Memory B cell (primary cell): ENCODE data around the gene NAAA.
A peak's percentile ranks its signal among the peaks of the same experiment; 100 is the strongest.

Experiments used
- ATAC-seq: fragments of 150-1000 bp; cut with Tn5 transposase; 2 replicates; pipeline ENCODE4 v1.10.0; 2021; ENCODE audit warnings: low read depth, mild to moderate bottlenecking, moderate library complexity
- DNase-seq, 2 donors: peaks; one replicate each; pipeline ENCODE4 v3.0.0; 2022; ENCODE audit warnings: low spot score in 2 of 2
- H3K27ac Mint-ChIP-seq: one replicate; pipeline ENCODE4 v1.8.0; 2022; ENCODE audit warnings: mild to moderate bottlenecking, moderate library complexity, mixed read lengths
- H3K27me3 Mint-ChIP-seq: one replicate; pipeline ENCODE4 v1.8.0; 2022; ENCODE audit warnings: mixed read lengths
- H3K36me3 Mint-ChIP-seq: one replicate; pipeline ENCODE4 v1.8.0; 2022; ENCODE audit warnings: mild to moderate bottlenecking, mixed read lengths
- H3K4me1 Mint-ChIP-seq: one replicate; pipeline ENCODE4 v1.8.0; 2022; ENCODE audit warnings: mixed read lengths
- H3K4me3 Mint-ChIP-seq: one replicate; pipeline ENCODE4 v1.8.0; 2022; ENCODE audit warnings: mild to moderate bottlenecking, moderate library complexity, mixed read lengths
- H3K9me3 Mint-ChIP-seq: one replicate; pipeline ENCODE4 v1.8.0; 2022; ENCODE audit warnings: mixed read lengths

The NAAA gene

GRCh38 chr4:75907966-75908365 is 32.8 kb downstream of the NAAA start:
- peaks cover 3% of the 10 kb centered on the region for H3K9me3 Mint-ChIP-seq
- H3K4me3 Mint-ChIP-seq, result no peak overlapping the region
- peaks cover 3% of the 10 kb centered on the region for H3K4me1 Mint-ChIP-seq
- no peak overlapping the region for H3K27ac Mint-ChIP-seq
- ATAC-seq (no peak), DNase-seq (no peak)
- no peaks in the 10 kb centered on the region for H3K27me3 Mint-ChIP-seq
- H3K36me3 Mint-ChIP-seq, result peaks cover 14% of the 10 kb centered on the region

GRCh38 chr4:75904076-75904475 is 36.7 kb downstream of the NAAA start:
- H3K4me3 Mint-ChIP-seq, result no peak overlapping the region
- H3K27me3 Mint-ChIP-seq, result no peaks in the 10 kb centered on the region
- ATAC-seq (no peak), DNase-seq (no peak)
- H3K27ac Mint-ChIP-seq, result no peak overlapping the region
- no peaks in the 10 kb centered on the region for H3K9me3 Mint-ChIP-seq
- peaks cover 13% of the 10 kb centered on the region for H3K4me1 Mint-ChIP-seq
- H3K36me3 Mint-ChIP-seq, result no peaks in the 10 kb centered on the region

GRCh38 chr4:75902352-75902751 is 38.5 kb downstream of the NAAA start, which contains the start of gene PPEF2:
Gene PPEF2, minus strand, starts transcription at chr4:75902452. Its CDS starts 6,127 bp downstream, at chr4:75896325.
- Mint-ChIP-seq H3K27me3 (no peaks in the 10 kb centered on the region), H3K36me3 (no peaks in the 10 kb centered on the region), H3K4me1 (peaks cover 10% of the 10 kb centered on the region), H3K9me3 (peaks cover 5% of the 10 kb centered on the region), H3K4me3 (peak within 1 kb of the TSS; percentile 15), H3K27ac (no peak within 1 kb of the TSS)
- no peak for DNase-seq
- ATAC-seq, result no peak

GRCh38 chr4:75898536-75898935 is 42.3 kb downstream of the NAAA start:
- no peaks in the 10 kb centered on the region for H3K27me3 Mint-ChIP-seq
- DNase-seq (no peak), ATAC-seq (no peak)
- H3K27ac Mint-ChIP-seq, result no peak overlapping the region
- H3K4me1 Mint-ChIP-seq, result peaks cover 12% of the 10 kb centered on the region
- H3K9me3 Mint-ChIP-seq, result peaks cover 5% of the 10 kb centered on the region
- no peaks in the 10 kb centered on the region for H3K36me3 Mint-ChIP-seq
- H3K4me3 Mint-ChIP-seq, result no peak overlapping the region

- DNase-seq (peak; percentile 23 to 41), ATAC-seq (peak; percentile 73)
- Mint-ChIP-seq H3K27me3 (no peaks in the 10 kb centered on the region), H3K27ac (no peak overlapping the region), H3K4me1 (peaks cover 2% of the 10 kb centered on the region), H3K4me3 (no peak overlapping the region), H3K9me3 (peaks cover 5% of the 10 kb centered on the region), H3K36me3 (no peaks in the 10 kb centered on the region)
These were observed 45.0 kb downstream of the NAAA start for GRCh38 chr4:75895744-75896314.

GRCh38 chr4:75892508-75892907 is 48.3 kb downstream of the NAAA start:
- H3K4me3 Mint-ChIP-seq, result no peak overlapping the region
- H3K27ac Mint-ChIP-seq, result no peak overlapping the region
- ATAC-seq (no peak), DNase-seq (no peak)
- peaks cover 2% of the 10 kb centered on the region for H3K4me1 Mint-ChIP-seq
- H3K9me3 Mint-ChIP-seq, result no peaks in the 10 kb centered on the region
- H3K27me3 Mint-ChIP-seq, result peaks cover 3% of the 10 kb centered on the region
- no peaks in the 10 kb centered on the region for H3K36me3 Mint-ChIP-seq

- Mint-ChIP-seq H3K9me3 (no peaks in the 10 kb centered on the region), H3K27me3 (peaks cover 3% of the 10 kb centered on the region), H3K27ac (no peak overlapping the region), H3K36me3 (no peaks in the 10 kb centered on the region), H3K4me3 (no peak overlapping the region), H3K4me1 (peaks cover 2% of the 10 kb centered on the region)
- DNase-seq (no peak), ATAC-seq (no peak)
These were observed 49.2 kb downstream of the NAAA start for GRCh38 chr4:75891611-75892010.

- Mint-ChIP-seq H3K4me3 (no peak overlapping the region), H3K27me3 (peaks cover 3% of the 10 kb centered on the region), H3K27ac (no peak overlapping the region), H3K9me3 (no peaks in the 10 kb centered on the region), H3K36me3 (no peaks in the 10 kb centered on the region), H3K4me1 (no peaks in the 10 kb centered on the region)
- no peak for DNase-seq
- ATAC-seq, result no peak
These were observed 51.1 kb downstream of the NAAA start for GRCh38 chr4:75889537-75890199.

GRCh38 chr4:75886104-75886503 is 54.7 kb downstream of the NAAA start:
- Mint-ChIP-seq H3K9me3 (no peaks in the 10 kb centered on the region), H3K4me3 (no peak overlapping the region), H3K4me1 (no peaks in the 10 kb centered on the region), H3K27me3 (peaks cover 3% of the 10 kb centered on the region), H3K27ac (no peak overlapping the region), H3K36me3 (peaks cover 1% of the 10 kb centered on the region)
- DNase-seq, result no peak
- no peak for ATAC-seq

GRCh38 chr4:75881476-75881875 is 59.3 kb downstream of the NAAA start:
- H3K9me3 Mint-ChIP-seq, result no peaks in the 10 kb centered on the region
- H3K4me3 Mint-ChIP-seq, result no peak overlapping the region
- ATAC-seq (no peak), DNase-seq (no peak)
- no peaks in the 10 kb centered on the region for H3K4me1 Mint-ChIP-seq
- no peaks in the 10 kb centered on the region for H3K27me3 Mint-ChIP-seq
- H3K36me3 Mint-ChIP-seq, result peaks cover 1% of the 10 kb centered on the region
- no peak overlapping the region for H3K27ac Mint-ChIP-seq

- Mint-ChIP-seq H3K27ac (no peak overlapping the region), H3K36me3 (peaks cover 1% of the 10 kb centered on the region), H3K4me3 (no peak overlapping the region), H3K9me3 (no peaks in the 10 kb centered on the region), H3K4me1 (no peaks in the 10 kb centered on the region), H3K27me3 (no peaks in the 10 kb centered on the region)
- DNase-seq, result no peak
- ATAC-seq, result no peak
These were observed 60.5 kb downstream of the NAAA start for GRCh38 chr4:75880278-75880677.

- DNase-seq, result no peak
- no peak overlapping the region for H3K27ac Mint-ChIP-seq
- no peaks in the 10 kb centered on the region for H3K4me1 Mint-ChIP-seq
- ATAC-seq, result no peak
- H3K36me3 Mint-ChIP-seq, result peaks cover 1% of the 10 kb centered on the region
- no peaks in the 10 kb centered on the region for H3K27me3 Mint-ChIP-seq
- H3K4me3 Mint-ChIP-seq, result no peak overlapping the region
- no peaks in the 10 kb centered on the region for H3K9me3 Mint-ChIP-seq
These were observed 62.5 kb downstream of the NAAA start for GRCh38 chr4:75878246-75878756.

GRCh38 chr4:75876218-75876617 is 64.6 kb downstream of the NAAA start:
- H3K9me3 Mint-ChIP-seq, result no peaks in the 10 kb centered on the region
- ATAC-seq (no peak), DNase-seq (no peak)
- H3K4me3 Mint-ChIP-seq, result no peak overlapping the region
- no peaks in the 10 kb centered on the region for H3K27me3 Mint-ChIP-seq
- H3K27ac Mint-ChIP-seq, result no peak overlapping the region
- H3K4me1 Mint-ChIP-seq, result no peaks in the 10 kb centered on the region
- no peaks in the 10 kb centered on the region for H3K36me3 Mint-ChIP-seq

- ATAC-seq (no peak), DNase-seq (no peak)
- H3K4me3 Mint-ChIP-seq, result no peak overlapping the region
- H3K36me3 Mint-ChIP-seq, result no peaks in the 10 kb centered on the region
- no peak overlapping the region for H3K27ac Mint-ChIP-seq
- H3K9me3 Mint-ChIP-seq, result no peaks in the 10 kb centered on the region
- H3K27me3 Mint-ChIP-seq, result no peaks in the 10 kb centered on the region
- H3K4me1 Mint-ChIP-seq, result no peaks in the 10 kb centered on the region
These were observed 71.7 kb downstream of the NAAA start for GRCh38 chr4:75869100-75869499.

- Mint-ChIP-seq H3K27me3 (peaks cover 2% of the 10 kb centered on the region), H3K36me3 (no peaks in the 10 kb centered on the region), H3K27ac (no peak overlapping the region)
These were observed 73.7 kb downstream of the NAAA start for GRCh38 chr4:75867130-75867529.

More at GRCh38 chr4:75867130-75867529, 73.7 kb downstream of the NAAA start:
- no peak overlapping the region for H3K4me3 Mint-ChIP-seq
- no peaks in the 10 kb centered on the region for H3K4me1 Mint-ChIP-seq
- ATAC-seq (no peak), DNase-seq (no peak)
- no peaks in the 10 kb centered on the region for H3K9me3 Mint-ChIP-seq
